BLaER1 (cell line): ENCODE data around the gene IQCE.

ENCODE experiments used
- H3K27ac ChIP-seq: shearing (Covaris generic); formaldehyde crosslinking; 2 replicates; pipeline ENCODE4 v1.8.1; 2022
- H3K27me3 ChIP-seq: shearing (Covaris generic); formaldehyde crosslinking; 2 replicates; pipeline ENCODE4 v1.8.1; 2022
- H3K36me3 ChIP-seq: shearing (Covaris generic); formaldehyde crosslinking; 2 replicates; pipeline ENCODE4 v1.8.1; 2022
- H3K4me1 ChIP-seq: shearing (Covaris generic); formaldehyde crosslinking; 2 replicates; pipeline ENCODE4 v1.8.1; 2022
- H3K4me2 ChIP-seq: shearing (Covaris generic); formaldehyde crosslinking; 2 replicates; pipeline ENCODE4 v1.8.1; 2022
- H3K4me3 ChIP-seq: shearing (Covaris generic); formaldehyde crosslinking; 2 replicates; pipeline ENCODE4 v1.8.1; 2022
- H3K9ac ChIP-seq: shearing (Covaris generic); formaldehyde crosslinking; 2 replicates; pipeline ENCODE4 v1.8.1; 2022
- H3K9me3 ChIP-seq: shearing (Covaris generic); formaldehyde crosslinking; 2 replicates; pipeline ENCODE4 v1.8.1; 2022
- H4K20me1 ChIP-seq: shearing (Covaris generic); formaldehyde crosslinking; 2 replicates; pipeline ENCODE4 v1.8.1; 2022
- Cebpa-rat ChIP-seq: shearing (Covaris generic); IDR thresholded peaks from 2 replicates; pipeline ENCODE4 v1.8.1; 2022

Gene IQCE

DNA sequence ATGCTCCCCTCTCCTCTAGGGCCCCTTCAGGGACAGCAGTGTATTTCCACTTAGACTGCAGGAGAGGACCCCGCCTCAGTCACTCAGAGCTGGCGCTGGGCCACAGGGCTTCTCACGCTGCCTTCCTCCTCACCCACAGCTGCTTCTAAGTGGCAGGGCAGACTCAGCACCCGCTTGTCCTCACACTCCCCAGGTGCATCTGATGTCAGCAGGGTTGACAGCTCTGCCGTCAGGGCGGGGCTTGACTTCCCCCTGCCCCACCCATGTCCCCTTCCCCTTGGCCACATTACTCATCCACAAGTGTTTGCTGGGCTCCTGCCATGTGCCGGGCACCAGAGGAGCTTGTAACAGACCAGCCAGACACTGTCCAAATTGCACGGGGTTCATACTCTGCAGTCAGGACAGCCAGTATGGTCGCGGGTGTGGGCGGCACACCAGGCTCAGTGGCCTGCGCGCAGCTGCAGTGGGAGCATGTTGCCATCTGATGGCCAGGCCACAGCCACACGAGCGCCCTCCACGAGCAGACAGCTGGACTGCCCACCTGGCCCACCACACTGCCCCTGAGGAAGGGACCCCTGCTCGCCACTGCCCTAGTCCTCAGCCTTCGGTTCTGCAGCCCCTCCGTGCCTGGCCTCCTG lies 43.7 kb downstream of the IQCE start:
- Histone ChIP-seq H3K27me3 (no peaks in the 10 kb centered on the region), H3K27ac (peak overlapping the region; percentile 13; the same call in 1 of the 2 replicates), H3K9ac (0 out of 2 replicates have a peak overlapping the region, but pooled peaks have one; percentile 38), H3K4me1 (peaks cover 81% of the 10 kb centered on the region), H3K36me3 (peaks cover 39% of the 10 kb centered on the region), H3K4me3 (no peak overlapping the region), H3K9me3 (no peaks in the 10 kb centered on the region), H4K20me1 (peaks cover 13% of the 10 kb centered on the region; the same call in 1 of the 2 replicates), H3K4me2 (peak overlapping the region; percentile 91)
- TF ChIP-seq Cebpa-rat = no peak

DNA sequence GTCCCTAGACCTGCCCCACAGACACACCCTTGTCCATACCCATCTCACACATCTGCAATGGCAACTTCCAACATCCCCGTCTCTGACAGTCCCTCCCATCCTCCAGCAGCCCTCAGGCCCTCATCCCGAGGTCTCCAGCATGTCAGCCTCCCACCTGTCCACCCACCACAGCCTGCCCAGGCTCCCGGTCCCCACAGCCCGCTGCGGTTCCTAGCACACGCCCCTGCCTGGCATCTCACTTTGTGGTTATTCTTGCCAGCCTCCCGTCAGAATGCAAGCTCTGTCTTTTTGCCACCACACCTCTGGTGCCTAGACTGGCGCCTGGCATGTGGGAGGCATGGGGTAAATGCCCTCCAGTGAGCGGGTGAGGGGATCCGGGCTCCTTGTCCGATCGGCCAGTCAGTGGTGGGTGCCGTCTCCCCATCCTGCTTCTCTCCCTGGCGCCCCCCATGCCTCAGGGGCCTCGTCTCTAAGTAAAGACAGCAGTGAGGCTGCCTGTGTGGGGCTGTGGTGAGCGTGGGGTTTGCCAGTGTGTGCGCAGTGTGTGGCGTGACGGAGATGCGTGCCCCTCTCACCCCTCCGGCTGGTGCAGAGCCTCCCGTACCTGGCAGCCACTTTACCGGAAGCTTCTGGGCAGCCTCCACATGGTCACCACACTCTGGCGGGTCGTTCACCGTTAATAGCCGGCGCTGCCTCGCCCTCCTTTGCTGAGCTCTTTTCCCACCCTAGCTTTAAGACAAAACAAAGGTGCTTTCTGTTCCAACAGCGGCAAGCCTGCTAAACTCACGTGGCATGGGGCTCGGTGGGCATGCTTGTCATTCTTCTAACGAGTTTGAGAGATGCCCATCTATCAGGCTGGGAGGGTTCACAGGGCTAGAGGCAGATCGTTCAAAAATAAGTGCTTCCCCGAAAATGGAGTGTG lies 44.5 kb downstream of the IQCE start:
- peaks cover 31% of the 10 kb centered on the region for H3K36me3 ChIP-seq
- peak overlapping the region; percentile 13; the same call in 1 of the 2 replicates for H3K27ac ChIP-seq
- no peak overlapping the region for H3K9ac ChIP-seq
- H3K4me3 ChIP-seq = no peak overlapping the region
- no peaks in the 10 kb centered on the region for H3K27me3 ChIP-seq
- no peak for TF ChIP-seq Cebpa-rat
- peak overlapping the region; percentile 91 for H3K4me2 ChIP-seq
- peaks cover 13% of the 10 kb centered on the region; the same call in 1 of the 2 replicates for H4K20me1 ChIP-seq
- H3K9me3 ChIP-seq = no peaks in the 10 kb centered on the region
- peaks cover 85% of the 10 kb centered on the region for H3K4me1 ChIP-seq

GRCh38 chr7:2604608-2605174 lies 45.9 kb downstream of the IQCE start:
- no peaks in the 10 kb centered on the region for H3K27me3 ChIP-seq
- H3K36me3 ChIP-seq = peaks cover 18% of the 10 kb centered on the region
- H3K9ac ChIP-seq = no peak overlapping the region
- H3K9me3 ChIP-seq = no peaks in the 10 kb centered on the region
- peaks cover 99% of the 10 kb centered on the region for H3K4me1 ChIP-seq
- peak overlapping the region; percentile 66 for H3K27ac ChIP-seq
- H3K4me2 ChIP-seq = peak overlapping the region; percentile 91
- H3K4me3 ChIP-seq = no peak overlapping the region
- no peak for TF ChIP-seq Cebpa-rat
- peaks cover 13% of the 10 kb centered on the region; the same call in 1 of the 2 replicates for H4K20me1 ChIP-seq

GRCh38 chr7:2605608-2606538 lies 47.1 kb downstream of the IQCE start:
- H3K4me3 ChIP-seq = peak overlapping the region; percentile 62
- no peak for TF ChIP-seq Cebpa-rat
- H3K9me3 ChIP-seq = no peaks in the 10 kb centered on the region
- H3K36me3 ChIP-seq = peaks cover 6% of the 10 kb centered on the region
- H3K27ac ChIP-seq = peak overlapping the region; percentile 74
- peak overlapping the region; percentile 91 for H3K4me2 ChIP-seq
- H3K4me1 ChIP-seq = peaks cover 100% of the 10 kb centered on the region
- H3K9ac ChIP-seq = peak overlapping the region; percentile 72
- H3K27me3 ChIP-seq = no peaks in the 10 kb centered on the region
- H4K20me1 ChIP-seq = peaks cover 13% of the 10 kb centered on the region; the same call in 1 of the 2 replicates

DNA sequence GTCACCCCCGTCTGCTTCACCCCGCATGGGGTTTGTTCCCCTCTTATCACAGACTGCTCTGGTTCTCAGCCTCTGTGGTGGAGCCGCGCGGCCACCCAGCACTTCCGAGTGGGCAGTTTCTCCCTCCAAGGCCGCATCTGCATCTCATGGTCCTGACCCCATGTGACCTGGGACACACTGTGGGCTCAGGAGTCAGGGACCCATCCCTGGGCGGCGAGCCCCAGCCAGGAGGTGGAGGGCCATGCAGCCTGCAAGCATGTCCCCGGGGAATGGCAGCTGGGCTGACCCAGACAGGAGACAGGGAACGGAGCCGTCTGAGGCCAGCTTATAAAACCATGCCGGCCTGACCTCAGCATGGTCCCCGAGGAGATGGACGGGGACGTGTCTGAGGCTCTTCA lies 47.8 kb downstream of the IQCE start:
- Histone ChIP-seq H4K20me1 (peaks cover 13% of the 10 kb centered on the region; the same call in 1 of the 2 replicates), H3K9ac (peak overlapping the region; percentile 72), H3K36me3 (0 out of 2 replicates have a peak, but pooled peaks cover 3% of the 10 kb centered on the region), H3K4me1 (peaks cover 100% of the 10 kb centered on the region), H3K9me3 (no peaks in the 10 kb centered on the region), H3K27me3 (no peaks in the 10 kb centered on the region), H3K27ac (peak overlapping the region; percentile 74), H3K4me2 (peak overlapping the region; percentile 91), H3K4me3 (peak overlapping the region; percentile 62)
- TF ChIP-seq Cebpa-rat = no peak

DNA sequence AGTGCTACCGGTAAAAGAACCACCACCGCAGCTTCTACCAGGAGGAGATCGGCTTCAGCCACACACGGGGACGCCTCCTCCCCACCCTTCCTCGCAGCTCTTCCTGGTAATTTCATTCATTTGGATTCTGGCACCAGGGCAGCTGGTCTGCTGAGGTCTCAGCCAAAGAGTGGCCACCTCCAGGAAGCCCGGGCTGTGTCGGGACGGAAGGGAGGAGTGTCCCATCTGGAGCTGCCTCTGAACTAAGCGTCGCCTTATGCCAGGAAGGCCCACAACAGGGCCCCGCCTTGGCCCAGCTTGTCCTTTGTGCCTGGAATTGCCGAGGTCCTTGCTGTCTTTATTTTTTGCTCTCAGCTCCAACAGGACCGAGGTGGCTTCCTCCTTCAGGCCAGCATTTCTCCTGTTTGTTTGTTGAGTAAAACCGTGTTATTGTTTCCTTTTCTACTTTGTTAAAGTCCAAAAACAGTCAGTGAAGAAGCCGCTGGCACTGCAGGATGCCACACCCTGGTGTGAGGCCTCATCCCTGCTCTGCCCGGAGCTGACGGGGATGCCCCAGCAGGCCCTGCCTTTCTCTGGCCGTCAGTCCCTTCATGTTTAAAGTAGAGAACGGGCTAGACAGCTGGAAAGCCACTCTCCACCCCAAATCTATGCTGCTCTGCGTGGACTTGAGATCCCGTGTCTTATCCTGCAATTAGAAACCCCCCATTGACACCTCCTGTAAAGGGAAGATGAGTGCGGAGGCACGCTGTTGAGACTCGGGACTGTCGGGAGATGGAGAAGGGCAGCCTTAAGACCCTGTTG lies 48.5 kb downstream of the IQCE start:
- Histone ChIP-seq H3K4me2 (peak overlapping the region; percentile 91), H3K27me3 (no peaks in the 10 kb centered on the region), H3K9ac (peak overlapping the region; percentile 72), H3K27ac (peak overlapping the region; percentile 74), H3K4me3 (peak overlapping the region; percentile 62), H3K4me1 (peaks cover 100% of the 10 kb centered on the region), H3K9me3 (no peaks in the 10 kb centered on the region), H4K20me1 (peaks cover 7% of the 10 kb centered on the region; the same call in 1 of the 2 replicates), H3K36me3 (0 out of 2 replicates have a peak, but pooled peaks cover 3% of the 10 kb centered on the region)
- no peak for TF ChIP-seq Cebpa-rat

DNA sequence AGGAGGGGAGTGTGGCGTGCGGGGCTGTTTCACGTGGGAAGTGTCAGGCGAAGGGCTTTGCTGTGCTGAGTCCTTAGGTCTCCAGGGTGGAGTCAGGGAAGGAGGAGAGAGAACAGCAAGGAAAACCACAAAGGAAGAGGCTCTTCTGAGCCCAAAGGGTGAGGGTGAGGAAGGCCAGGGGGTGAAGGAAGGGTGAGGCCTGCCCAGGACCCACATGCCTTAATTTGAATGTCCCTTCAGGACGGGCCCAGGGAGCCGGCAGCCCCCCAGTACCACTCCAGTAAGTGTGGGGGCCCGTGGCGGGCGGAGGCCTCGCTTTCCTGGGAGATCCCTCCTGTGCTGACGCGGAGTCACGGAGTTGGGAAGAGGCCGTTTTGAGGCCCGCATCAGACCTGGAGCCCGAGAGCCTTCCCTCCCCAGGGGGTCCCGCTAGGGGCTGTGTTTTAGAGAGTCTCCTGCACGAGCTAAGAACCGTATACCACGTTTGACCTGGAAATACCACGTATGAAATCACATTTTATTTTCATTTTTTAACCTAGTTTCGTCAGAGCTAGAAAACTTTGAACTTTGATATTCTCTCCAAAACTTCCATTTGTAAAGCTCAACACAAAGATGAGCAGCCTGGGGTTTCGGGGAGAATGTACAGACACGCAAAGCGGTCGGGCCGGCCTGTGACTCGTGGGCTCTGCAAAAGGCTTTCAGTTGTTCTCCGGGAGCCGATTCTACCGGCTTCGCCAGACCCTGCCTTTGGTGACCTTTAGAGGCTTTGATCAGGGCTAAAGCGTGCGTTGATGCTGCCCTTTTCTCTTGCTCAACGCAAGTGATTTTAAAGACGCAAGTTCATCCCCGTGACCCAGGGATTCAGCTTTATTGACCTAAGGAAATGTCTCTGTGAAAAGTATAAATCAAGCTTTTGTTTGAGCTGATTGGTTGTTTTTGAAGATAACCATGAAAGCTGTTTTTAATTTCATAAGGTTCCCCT lies 49.4 kb downstream of the IQCE start:
- TF ChIP-seq Cebpa-rat = no peak
- Histone ChIP-seq H3K27ac (peak overlapping the region; percentile 74), H3K36me3 (no peaks in the 10 kb centered on the region), H3K9ac (peak overlapping the region; percentile 72), H3K27me3 (no peaks in the 10 kb centered on the region), H3K4me3 (peak overlapping the region; percentile 62; the same call in 1 of the 2 replicates), H3K4me2 (peak overlapping the region; percentile 91), H3K4me1 (peaks cover 100% of the 10 kb centered on the region), H4K20me1 (no peaks in the 10 kb centered on the region), H3K9me3 (no peaks in the 10 kb centered on the region)
